ENCODE results near the gene SGPL1. TPM values are rescaled to one million over a fixed set of nuclear protein-coding genes. Genes with fewer than 3 reads are reported as not detected.

SGPL1 gene
- total and polyA plus RNA-seq, 10 of the 15 experiments (the other 5 are each of a cell fraction or from before 2014, with no cell fraction given): 4.9 to 20.7 (median 10.6) TPM

DNA sequence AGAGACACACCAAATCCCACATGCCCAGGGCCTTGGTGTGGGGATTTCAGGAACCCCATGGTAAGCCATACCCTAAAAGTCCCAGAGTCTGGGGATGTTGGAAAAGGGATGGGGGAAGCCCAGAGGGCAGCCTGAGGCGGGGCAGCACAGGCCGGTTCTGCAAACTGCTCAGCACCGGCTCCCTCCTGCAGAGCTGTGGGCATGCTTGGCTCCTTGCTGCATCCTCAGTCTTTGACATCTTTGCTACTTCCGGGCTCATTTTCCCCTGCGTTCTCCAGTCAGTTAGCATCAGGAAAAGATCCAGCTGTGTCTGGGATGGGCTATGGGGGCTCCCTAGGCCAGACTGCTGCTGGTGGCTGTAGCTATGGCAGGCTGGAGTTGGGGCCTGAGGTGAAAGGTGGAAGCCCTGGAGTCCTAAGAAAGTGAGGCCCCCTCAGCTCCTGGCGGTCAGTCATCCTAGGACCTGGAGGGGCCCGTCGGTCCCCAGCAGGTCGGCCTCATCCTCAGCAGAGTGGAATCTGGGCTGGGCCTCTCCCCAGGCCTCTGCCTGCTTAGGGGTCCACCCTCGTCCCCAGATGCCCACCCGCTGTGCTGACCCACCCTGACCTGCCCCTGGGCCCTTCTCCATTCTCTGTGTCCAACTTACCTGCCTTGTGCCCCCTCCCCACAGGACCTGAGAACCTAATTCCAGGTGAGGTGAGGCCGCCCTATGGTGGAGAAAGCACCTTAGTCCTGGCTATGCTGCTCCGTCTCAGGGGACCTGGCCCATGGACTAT, 39.9 kb upstream of the SGPL1 start:
- no peaks in the 10 kb centered on the region for H3K79me2 ChIP-seq (ENCODE audit: control insufficient read depth, insufficient read depth, low read length)
- BruUV-seq (replicated peaks): no TSS peak
- H3K36me3 ChIP-seq (ENCODE audit: control insufficient read depth in 2 of 2, insufficient read depth in 2 of 2, low read length in 1 of 2): no peaks in the 10 kb centered on the region
- RAD21 ChIA-PET (ENCODE audit: unreplicated experiment): no interaction called here
- no peaks in the 10 kb centered on the region for H3K4me1 ChIP-seq (ENCODE audit: control insufficient read depth, insufficient read depth, low read length)
- SMC1A ChIA-PET (ENCODE audit: uncharacterized antibody, unreplicated experiment): no interaction called here
- no peak for ATAC-seq
- H4K20me1 ChIP-seq (ENCODE audit: control insufficient read depth, insufficient read depth): no peaks in the 10 kb centered on the region
- H3K4me3 ChIP-seq: no peak overlapping the region
- in situ Hi-C loops (cut with MboI) (no loop called here), intact Hi-C loops (cut with micrococcal nuclease; ENCODE audit: unreplicated experiment) (no loop called here)
- H2AFZ ChIP-seq (ENCODE audit: control insufficient read depth, low read depth, low read length): no peak overlapping the region
- H3K9ac ChIP-seq (ENCODE audit: control insufficient read depth, insufficient read depth, low read length): no peak overlapping the region
- TF ChIP-seq SREBF1 (IDR thresholded peaks at IDR 0.05; ENCODE audit: low read length): no peak
- no peak for TF ChIP-seq NRF1 (conservative IDR thresholded peaks at IDR 0.05; ENCODE audit: low read depth, low read length)
- no peak for TF ChIP-seq NR2C1 (IDR thresholded peaks at IDR 0.05)
- no peak for TF ChIP-seq EED (IDR thresholded peaks at IDR 0.05; ENCODE audit: low read depth)
- no peak for TF ChIP-seq ZNF207 (IDR thresholded peaks at IDR 0.05; ENCODE audit: borderline replicate concordance)
- no peak for TF ChIP-seq HDGF (IDR thresholded peaks at IDR 0.05)
- no peak for FAIRE-seq
- no peak overlapping the region for H3K27ac ChIP-seq (ENCODE audit: control insufficient read depth, insufficient read depth)
- no peaks in the 10 kb centered on the region for H3K9me3 ChIP-seq (replicated peaks; ENCODE audit: control insufficient read depth, insufficient read depth, low read length)
- 39% methylated on average over 13 of the region's 13 CpGs for WGBS (ENCODE audit: insufficient coverage, insufficient replicate concordance, low lambda C conversion rate, missing lambda C conversion rate)
- no peaks in the 10 kb centered on the region; a peak in 1 of 4 replicates for H3K27me3 ChIP-seq (replicated peaks in 1 of 2; ENCODE audit: control insufficient read depth in 2 of 2, insufficient read depth in 2 of 2, low read length in 1 of 2)
- DNase-seq (ENCODE audit: low read depth, low spot score): no peak
- H3K4me2 ChIP-seq (ENCODE audit: control insufficient read depth, insufficient read depth): no peak overlapping the region
- POLR2A ChIA-PET: no interaction called here
- CTCF ChIA-PET: no interaction called here

DNA sequence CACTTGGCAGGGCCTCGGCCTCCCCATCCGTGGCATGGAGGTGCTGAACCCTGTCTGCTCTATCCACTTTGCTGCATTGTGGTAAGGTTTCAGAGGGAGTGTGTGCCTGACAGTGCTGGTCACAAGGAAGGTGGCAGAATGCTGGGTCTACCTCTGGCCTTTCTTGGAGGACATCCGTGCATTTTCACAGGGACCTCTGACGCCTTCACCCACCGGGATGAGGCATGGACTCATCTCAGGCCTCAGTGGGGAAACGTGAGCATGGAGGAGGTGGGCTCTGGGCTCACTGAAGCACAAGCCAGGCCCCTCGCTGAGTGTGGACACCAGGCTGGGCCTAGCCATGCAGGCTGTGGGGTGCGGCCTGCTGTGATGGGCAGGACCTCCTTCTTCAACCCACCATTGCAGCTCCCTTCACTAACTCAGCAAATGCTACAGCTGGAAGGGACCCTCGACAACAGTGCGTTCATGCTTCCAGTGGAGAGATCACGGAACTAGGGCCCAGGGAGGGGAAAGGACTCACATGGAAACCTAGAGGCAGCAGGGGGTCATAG, 39.2 kb upstream of the SGPL1 start:
- RAD21 ChIA-PET (ENCODE audit: unreplicated experiment): no interaction called here
- no peak for ATAC-seq
- no peak overlapping the region for H3K27ac ChIP-seq (ENCODE audit: control insufficient read depth, insufficient read depth)
- no peaks in the 10 kb centered on the region; a peak in 1 of 4 replicates for H3K27me3 ChIP-seq (replicated peaks in 1 of 2; ENCODE audit: control insufficient read depth in 2 of 2, insufficient read depth in 2 of 2, low read length in 1 of 2)
- H3K4me3 ChIP-seq: no peak overlapping the region
- WGBS (ENCODE audit: insufficient coverage, insufficient replicate concordance, low lambda C conversion rate, missing lambda C conversion rate): 18% methylated on average over 11 of the region's 11 CpGs
- H3K36me3 ChIP-seq (ENCODE audit: control insufficient read depth in 2 of 2, insufficient read depth in 2 of 2, low read length in 1 of 2): no peaks in the 10 kb centered on the region
- intact Hi-C loops (cut with micrococcal nuclease; ENCODE audit: unreplicated experiment) (no loop called here), in situ Hi-C loops (cut with MboI) (no loop called here)
- SMC1A ChIA-PET (ENCODE audit: uncharacterized antibody, unreplicated experiment): no interaction called here
- BruUV-seq (replicated peaks): no TSS peak
- H4K20me1 ChIP-seq (ENCODE audit: control insufficient read depth, insufficient read depth): no peaks in the 10 kb centered on the region
- no peaks in the 10 kb centered on the region for H3K79me2 ChIP-seq (ENCODE audit: control insufficient read depth, insufficient read depth, low read length)
- no peak overlapping the region for H3K9ac ChIP-seq (ENCODE audit: control insufficient read depth, insufficient read depth, low read length)
- H3K4me1 ChIP-seq (ENCODE audit: control insufficient read depth, insufficient read depth, low read length): no peaks in the 10 kb centered on the region
- H3K4me2 ChIP-seq (ENCODE audit: control insufficient read depth, insufficient read depth): no peak overlapping the region
- H2AFZ ChIP-seq (ENCODE audit: control insufficient read depth, low read depth, low read length): no peak overlapping the region
- CTCF ChIA-PET: no interaction called here
- DNase-seq (ENCODE audit: low read depth, low spot score): no peak
- POLR2A ChIA-PET: no interaction called here
- no peaks in the 10 kb centered on the region for H3K9me3 ChIP-seq (replicated peaks; ENCODE audit: control insufficient read depth, insufficient read depth, low read length)
- no peak for FAIRE-seq
- TF ChIP-seq SPI1 (IDR thresholded peaks at IDR 0.05; ENCODE audit: borderline replicate concordance, insufficient read depth, low read depth, low read length) (no peak), RFX5 (IDR thresholded peaks at IDR 0.05; ENCODE audit: low read depth, low read length) (no peak), EP300 (IDR thresholded peaks at IDR 0.05; ENCODE audit: borderline replicate concordance in 1 of 2, control insufficient read depth in 1 of 2, low read depth in 2 of 2, low read length in 2 of 2) (no peak), BCL11A (IDR thresholded peaks at IDR 0.05; ENCODE audit: low read depth, low read length) (no peak), CHD2 (IDR thresholded peaks at IDR 0.05; ENCODE audit: borderline replicate concordance, low read depth, low read length) (no peak), KAT2A (conservative IDR thresholded peaks at IDR 0.05; ENCODE audit: control insufficient read depth, low read depth, low read length) (no peak)
- TF ChIP-seq, protein P1, sequence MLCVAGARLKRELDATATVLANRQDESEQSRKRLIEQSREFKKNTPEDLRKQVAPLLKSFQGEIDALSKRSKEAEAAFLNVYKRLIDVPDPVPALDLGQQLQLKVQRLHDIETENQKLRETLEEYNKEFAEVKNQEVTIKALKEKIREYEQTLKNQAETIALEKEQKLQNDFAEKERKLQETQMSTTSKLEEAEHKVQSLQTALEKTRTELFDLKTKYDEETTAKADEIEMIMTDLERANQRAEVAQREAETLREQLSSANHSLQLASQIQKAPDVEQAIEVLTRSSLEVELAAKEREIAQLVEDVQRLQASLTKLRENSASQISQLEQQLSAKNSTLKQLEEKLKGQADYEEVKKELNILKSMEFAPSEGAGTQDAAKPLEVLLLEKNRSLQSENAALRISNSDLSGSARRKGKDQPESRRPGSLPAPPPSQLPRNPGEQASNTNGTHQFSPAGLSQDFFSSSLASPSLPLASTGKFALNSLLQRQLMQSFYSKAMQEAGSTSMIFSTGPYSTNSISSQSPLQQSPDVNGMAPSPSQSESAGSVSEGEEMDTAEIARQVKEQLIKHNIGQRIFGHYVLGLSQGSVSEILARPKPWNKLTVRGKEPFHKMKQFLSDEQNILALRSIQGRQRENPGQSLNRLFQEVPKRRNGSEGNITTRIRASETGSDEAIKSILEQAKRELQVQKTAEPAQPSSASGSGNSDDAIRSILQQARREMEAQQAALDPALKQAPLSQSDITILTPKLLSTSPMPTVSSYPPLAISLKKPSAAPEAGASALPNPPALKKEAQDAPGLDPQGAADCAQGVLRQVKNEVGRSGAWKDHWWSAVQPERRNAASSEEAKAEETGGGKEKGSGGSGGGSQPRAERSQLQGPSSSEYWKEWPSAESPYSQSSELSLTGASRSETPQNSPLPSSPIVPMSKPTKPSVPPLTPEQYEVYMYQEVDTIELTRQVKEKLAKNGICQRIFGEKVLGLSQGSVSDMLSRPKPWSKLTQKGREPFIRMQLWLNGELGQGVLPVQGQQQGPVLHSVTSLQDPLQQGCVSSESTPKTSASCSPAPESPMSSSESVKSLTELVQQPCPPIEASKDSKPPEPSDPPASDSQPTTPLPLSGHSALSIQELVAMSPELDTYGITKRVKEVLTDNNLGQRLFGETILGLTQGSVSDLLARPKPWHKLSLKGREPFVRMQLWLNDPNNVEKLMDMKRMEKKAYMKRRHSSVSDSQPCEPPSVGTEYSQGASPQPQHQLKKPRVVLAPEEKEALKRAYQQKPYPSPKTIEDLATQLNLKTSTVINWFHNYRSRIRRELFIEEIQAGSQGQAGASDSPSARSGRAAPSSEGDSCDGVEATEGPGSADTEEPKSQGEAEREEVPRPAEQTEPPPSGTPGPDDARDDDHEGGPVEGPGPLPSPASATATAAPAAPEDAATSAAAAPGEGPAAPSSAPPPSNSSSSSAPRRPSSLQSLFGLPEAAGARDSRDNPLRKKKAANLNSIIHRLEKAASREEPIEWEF (IDR thresholded peaks at IDR 0.05; ENCODE audit: insufficient replicate concordance, low read depth, low read length): no peak

Data from GM12878 (cell line).